NB4 (cell line): ENCODE results near the gene SYNM.

Source experiments
- DNase-seq: peaks from one replicate; pipeline ENCODE4 v3.0.0; 2010; ENCODE audit warnings: low read depth
- H3K4me3 ChIP-seq: one replicate; pipeline ENCODE4 v1.5.1; 2011; ENCODE audit warnings: mild to moderate bottlenecking, low read depth, low read length, moderate library complexity
- CTCF ChIP-seq: IDR thresholded peaks from one replicate; pipeline ENCODE4 v1.5.1; 2012; ENCODE audit warnings: low read depth, low read length
- MAX ChIP-seq: IDR thresholded peaks from 2 replicates; pipeline ENCODE4 v1.6.1; 2011; ENCODE audit warnings: low read depth, low read length
- MYC ChIP-seq: IDR thresholded peaks from 2 replicates; pipeline ENCODE4 v1.6.1; 2011; ENCODE audit warnings: low read depth, low read length
- POLR2A ChIP-seq: IDR thresholded peaks from 2 replicates; pipeline ENCODE4 v1.6.1; 2011; ENCODE audit warnings: mild to moderate bottlenecking; ENCODE audit not compliant: insufficient read length; ENCODE audit errors: extremely low read depth

SYNM gene

GRCh38 chr15:99170476-99171065 is 65.7 kb downstream of the SYNM start:
- no peak overlapping the region for H3K4me3 ChIP-seq
- no peak for TF ChIP-seq MAX
- TF ChIP-seq POLR2A, result no peak
- TF ChIP-seq CTCF, result no peak
- no peak for TF ChIP-seq MYC
- no peak for DNase-seq

GRCh38 chr15:99172171-99172570 is 67.3 kb downstream of the SYNM start:
- TF ChIP-seq MAX (no peak), CTCF (no peak), POLR2A (no peak), MYC (no peak)
- no peak for DNase-seq
- no peak overlapping the region for H3K4me3 ChIP-seq

- TF ChIP-seq POLR2A (no peak), CTCF (no peak), MAX (no peak), MYC (no peak)
- no peak overlapping the region for H3K4me3 ChIP-seq
- DNase-seq, result no peak
These were observed 68.1 kb downstream of the SYNM start for GRCh38 chr15:99172989-99173388.

- no peak for TF ChIP-seq POLR2A
- no peak overlapping the region for H3K4me3 ChIP-seq
- DNase-seq, result no peak
These were observed 69.9 kb downstream of the SYNM start for GRCh38 chr15:99174567-99175395.

GRCh38 chr15:99176757-99177156 is 71.9 kb downstream of the SYNM start:
- H3K4me3 ChIP-seq, result no peak overlapping the region
- TF ChIP-seq MAX, result no peak
- TF ChIP-seq POLR2A, result no peak
- no peak for TF ChIP-seq CTCF
- TF ChIP-seq MYC, result no peak
- DNase-seq, result no peak

GRCh38 chr15:99177679-99178078 is 72.8 kb downstream of the SYNM start:
- DNase-seq, result no peak
- TF ChIP-seq CTCF (no peak), POLR2A (no peak), MYC (no peak), MAX (no peak)
- H3K4me3 ChIP-seq, result no peak overlapping the region
